Ectodermal cell (in vitro differentiated cells): ENCODE data around the gene GABBR2.

ENCODE experiments used
- H3K27ac ChIP-seq: 2 replicates; pipeline ENCODE4 v1.7.0; 2013; ENCODE audit warnings: mild to moderate bottlenecking, low read depth, low read length; ENCODE audit not compliant: insufficient read depth, poor library complexity, severe bottlenecking
- H3K27me3 ChIP-seq: 2 replicates; pipeline ENCODE4 v1.7.0; 2013; ENCODE audit warnings: mild to moderate bottlenecking, low read length; ENCODE audit not compliant: insufficient read depth, control insufficient read depth, poor library complexity, severe bottlenecking
- H3K36me3 ChIP-seq: one replicate; pipeline ENCODE4 v1.7.0; 2013; ENCODE audit warnings: low read length; ENCODE audit not compliant: control insufficient read depth, insufficient read depth
- H3K4me1 ChIP-seq: one replicate; pipeline ENCODE4 v1.7.0; 2013; ENCODE audit warnings: low read length; ENCODE audit not compliant: control insufficient read depth, insufficient read depth
- H3K4me3 ChIP-seq: 2 replicates; pipeline ENCODE4 v1.7.0; 2013; ENCODE audit warnings: low read depth, low read length, control low read depth; ENCODE audit not compliant: insufficient read depth
- H3K9me3 ChIP-seq: 2 replicates; pipeline ENCODE4 v1.7.0; 2013; ENCODE audit warnings: mild to moderate bottlenecking, low read length, moderate library complexity; ENCODE audit not compliant: control insufficient read depth
- WGBS, 2 experiments: methylation state at CpG; one replicate each; pipeline ENCODE4 v1.1.7; 2013; ENCODE audit warnings: missing lambda C conversion rate in 2 of 2; 5-methylcytosine and 5-hydroxymethylcytosine counted together

GABBR2 gene

DNA sequence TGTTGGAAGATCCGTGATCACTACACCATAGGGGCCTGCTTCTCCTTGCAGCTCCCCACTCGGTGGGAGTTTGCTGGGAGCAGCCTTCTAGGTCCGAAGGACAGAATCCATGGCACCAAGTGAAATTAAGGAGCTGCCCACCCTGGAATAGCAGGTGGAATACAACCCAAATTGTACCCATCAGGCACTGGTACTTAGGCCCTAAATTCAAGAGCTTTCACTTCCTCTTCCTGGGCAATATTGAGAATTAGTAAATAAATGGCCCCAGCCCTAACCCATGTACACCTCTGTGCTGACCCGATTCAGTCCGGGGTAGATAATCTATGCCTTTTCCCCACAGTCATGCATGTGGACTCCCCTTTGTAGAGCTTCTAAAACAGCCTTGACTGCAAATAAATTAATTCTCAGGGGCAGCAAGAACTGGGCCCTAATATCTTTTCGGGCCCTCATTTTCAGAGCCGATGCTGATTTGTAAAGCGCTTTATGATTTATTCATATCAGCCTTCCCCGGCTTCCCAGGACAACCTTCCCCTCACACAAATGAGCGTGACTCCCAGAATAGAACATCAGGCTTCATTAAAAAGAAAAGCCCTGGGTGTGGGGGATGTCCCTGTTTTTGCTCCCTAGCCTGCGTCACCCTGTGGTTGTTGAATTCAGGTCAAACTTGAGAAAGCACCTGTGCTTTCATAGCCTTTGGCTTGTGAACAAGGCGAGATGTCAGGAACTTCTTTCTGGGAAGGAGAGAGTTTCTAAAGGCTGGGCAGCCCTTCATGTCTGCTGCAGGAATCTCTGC, 327.2 kb downstream of the GABBR2 start:
- Histone ChIP-seq H3K4me1 (peaks cover 8% of the 10 kb centered on the region), H3K9me3 (no peaks in the 10 kb centered on the region), H3K36me3 (no peaks in the 10 kb centered on the region), H3K27me3 (no peaks in the 10 kb centered on the region), H3K4me3 (no peak overlapping the region), H3K27ac (no peak overlapping the region)
- WGBS, 2 experiments = 92 to 93% methylated on average over 12 of the region's 12 CpGs

- Histone ChIP-seq H3K27ac (no peak overlapping the region), H3K4me3 (no peak overlapping the region), H3K36me3 (no peaks in the 10 kb centered on the region), H3K27me3 (no peaks in the 10 kb centered on the region), H3K9me3 (no peaks in the 10 kb centered on the region), H3K4me1 (peaks cover 6% of the 10 kb centered on the region)
- 59 to 64% methylated on average over 19 of the region's 19 CpGs for WGBS, 2 experiments
Measured at GRCh38 chr9:98380065-98380681, 328.6 kb downstream of the GABBR2 start.

- H3K36me3 ChIP-seq = no peaks in the 10 kb centered on the region
- no peaks in the 10 kb centered on the region for H3K27me3 ChIP-seq
- no peaks in the 10 kb centered on the region for H3K9me3 ChIP-seq
- WGBS, 2 experiments = 73 to 100% methylated on average over 1 of the region's 1 CpG
- no peak overlapping the region for H3K27ac ChIP-seq
- H3K4me3 ChIP-seq = no peak overlapping the region
- peaks cover 6% of the 10 kb centered on the region for H3K4me1 ChIP-seq
Measured at GRCh38 chr9:98379572-98379971, 329.2 kb downstream of the GABBR2 start.

GRCh38 chr9:98378794-98379193, 329.9 kb downstream of the GABBR2 start:
- WGBS, 2 experiments = 95 to 97% methylated on average over 5 of the region's 5 CpGs
- no peak overlapping the region for H3K27ac ChIP-seq
- H3K4me1 ChIP-seq = peaks cover 6% of the 10 kb centered on the region
- no peaks in the 10 kb centered on the region for H3K36me3 ChIP-seq
- H3K9me3 ChIP-seq = no peaks in the 10 kb centered on the region
- H3K4me3 ChIP-seq = no peak overlapping the region
- no peaks in the 10 kb centered on the region for H3K27me3 ChIP-seq

DNA sequence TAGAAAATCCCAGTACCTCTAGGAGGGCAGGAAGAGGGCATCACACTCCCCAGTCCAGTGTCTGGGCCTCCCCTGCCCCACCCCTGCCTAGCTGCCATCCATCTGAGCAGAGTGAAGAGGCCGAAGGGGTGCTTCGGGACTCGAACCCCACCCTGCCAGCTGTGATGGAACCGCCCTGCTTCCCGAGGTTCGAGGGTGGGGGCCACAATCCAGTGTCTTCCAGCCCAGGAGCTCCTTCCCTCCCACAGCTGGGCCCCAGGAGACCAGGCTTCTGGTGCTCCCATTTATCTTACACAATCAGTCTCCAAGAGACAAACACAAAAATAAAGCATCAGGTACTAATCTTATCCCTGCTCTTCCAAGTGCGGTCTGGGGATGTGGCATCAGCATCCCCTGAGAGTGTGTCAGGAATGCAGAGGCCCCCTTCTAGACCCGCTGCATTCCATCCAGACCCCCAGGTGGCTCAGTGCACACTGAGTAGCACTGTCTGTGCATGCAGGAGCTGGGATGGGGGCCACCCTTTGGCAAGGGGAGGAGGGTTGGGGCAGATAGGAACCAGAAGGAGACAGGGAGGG, 330.4 kb downstream of the GABBR2 start:
- Histone ChIP-seq H3K27ac (no peak overlapping the region), H3K27me3 (no peaks in the 10 kb centered on the region), H3K4me3 (no peak overlapping the region), H3K36me3 (no peaks in the 10 kb centered on the region), H3K9me3 (no peaks in the 10 kb centered on the region), H3K4me1 (peaks cover 6% of the 10 kb centered on the region)
- WGBS, 2 experiments = 93 to 96% methylated on average over 8 of the region's 8 CpGs

- no peak overlapping the region for H3K4me3 ChIP-seq
- no peaks in the 10 kb centered on the region for H3K27me3 ChIP-seq
- H3K9me3 ChIP-seq = no peaks in the 10 kb centered on the region
- H3K27ac ChIP-seq = no peak overlapping the region
- no peaks in the 10 kb centered on the region for H3K36me3 ChIP-seq
- 87 to 95% methylated on average over 3 of the region's 3 CpGs for WGBS, 2 experiments
- peaks cover 5% of the 10 kb centered on the region for H3K4me1 ChIP-seq
Measured at GRCh38 chr9:98375138-98375726, 333.5 kb downstream of the GABBR2 start.

- Histone ChIP-seq H3K36me3 (no peaks in the 10 kb centered on the region), H3K27me3 (no peaks in the 10 kb centered on the region), H3K9me3 (no peaks in the 10 kb centered on the region), H3K4me3 (no peak overlapping the region), H3K4me1 (no peaks in the 10 kb centered on the region), H3K27ac (no peak overlapping the region)
- WGBS, 2 experiments = 88 to 89% methylated on average over 10 of the region's 10 CpGs
Measured at GRCh38 chr9:98374385-98375051, 334.2 kb downstream of the GABBR2 start.

GRCh38 chr9:98373609-98374008, 335.1 kb downstream of the GABBR2 start:
- H3K4me1 ChIP-seq = no peaks in the 10 kb centered on the region
- H3K27ac ChIP-seq = no peak overlapping the region
- no peaks in the 10 kb centered on the region for H3K27me3 ChIP-seq
- H3K4me3 ChIP-seq = no peak overlapping the region
- H3K9me3 ChIP-seq = no peaks in the 10 kb centered on the region
- no peaks in the 10 kb centered on the region for H3K36me3 ChIP-seq

DNA sequence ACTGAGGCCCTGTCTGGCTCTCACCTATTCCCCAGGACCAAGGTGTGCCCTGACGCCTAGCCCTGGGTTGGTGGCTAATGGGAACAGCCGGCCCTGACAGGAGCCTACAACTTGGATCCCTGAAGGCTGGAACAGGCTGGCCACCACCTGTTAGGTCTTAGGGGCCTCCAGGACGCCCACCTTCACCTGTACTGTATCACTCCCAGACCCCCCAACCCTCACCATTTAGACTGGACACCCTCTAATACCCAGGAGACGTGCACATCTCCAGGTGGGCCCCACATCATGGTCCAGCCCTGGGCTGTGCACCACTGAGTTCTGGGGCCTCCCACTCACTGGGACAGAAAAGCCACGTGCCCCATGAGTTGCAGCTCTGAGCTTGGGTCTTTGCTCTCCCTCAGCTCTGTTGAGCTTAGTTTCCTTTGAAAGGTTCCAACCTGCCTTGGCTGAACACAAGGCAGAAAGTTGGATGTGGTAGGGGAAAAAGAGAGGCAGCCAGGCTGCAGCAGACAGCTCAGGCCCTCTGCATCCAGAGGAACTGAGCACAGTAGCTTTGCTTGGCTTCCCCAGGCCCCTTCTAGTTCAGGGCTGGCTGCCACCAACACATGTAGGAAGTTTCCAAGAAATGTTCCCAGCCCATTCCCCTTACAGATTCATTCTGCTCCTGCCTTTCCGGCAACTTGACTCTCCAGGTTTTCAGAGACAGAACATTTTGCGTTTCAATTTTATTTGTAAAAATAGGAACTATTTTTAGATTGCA, 336.5 kb downstream of the GABBR2 start:
- Histone ChIP-seq H3K36me3 (no peaks in the 10 kb centered on the region), H3K4me1 (no peaks in the 10 kb centered on the region), H3K27ac (no peak overlapping the region), H3K4me3 (no peak overlapping the region), H3K9me3 (no peaks in the 10 kb centered on the region), H3K27me3 (no peaks in the 10 kb centered on the region)
- WGBS, 2 experiments = 76 to 78% methylated on average over 7 of the region's 7 CpGs
